ENCODE data around the gene FLT3. TPM values are rescaled to one million over a fixed set of nuclear protein-coding genes. Genes with fewer than 3 reads are reported as not detected.

FLT3 gene
- total and polyA plus RNA-seq, 2 of the 13 experiments (the other 11 are each of a cell fraction or from before 2014, with no cell fraction given): not detected

DNA sequence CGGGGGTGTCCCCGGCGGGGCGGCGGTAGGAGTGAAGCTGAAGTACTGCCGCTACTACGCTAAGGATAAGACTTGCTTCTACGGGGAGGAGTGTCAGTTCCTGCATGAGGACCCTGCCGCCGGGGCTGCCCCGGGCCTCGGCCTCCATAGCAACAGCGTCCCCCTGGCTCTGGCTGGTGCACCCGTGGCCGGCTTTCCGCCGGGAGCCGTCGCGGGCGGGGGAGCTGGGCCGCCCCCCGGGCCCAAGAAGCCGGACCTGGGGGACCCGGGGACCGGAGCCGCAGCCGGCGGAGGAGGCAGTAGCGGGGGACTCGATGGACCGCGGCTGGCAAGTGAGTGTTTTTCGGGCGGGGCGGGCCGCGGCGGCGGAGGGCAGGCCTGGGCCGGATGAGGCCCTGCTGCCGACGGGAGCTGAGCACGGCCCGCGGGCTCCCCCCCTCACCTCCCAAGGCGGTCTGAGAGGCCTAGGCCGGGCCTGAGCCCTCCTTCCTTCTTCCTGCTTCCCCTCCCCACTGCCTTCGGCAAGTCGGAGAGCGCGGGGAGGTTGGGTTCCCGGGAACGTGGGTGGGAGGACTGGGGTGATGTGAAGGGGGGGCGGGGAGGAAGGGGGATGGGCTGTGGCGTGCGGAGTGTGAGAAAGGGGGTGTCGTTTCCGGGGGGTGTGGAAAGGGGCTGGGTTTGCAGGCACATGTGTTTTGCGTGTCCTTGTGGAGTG is 38.5 kb upstream of the FLT3 start (continued):
- 0 out of 2 replicates have a peak, but pooled peaks have one; percentile 11 for TF ChIP-seq TFDP1 (CRISPR knock-in tag; IDR thresholded peaks at IDR 0.05; ENCODE audit: borderline replicate concordance)
- no peak for TF ChIP-seq ZNF354B (CRISPR knock-in tag; IDR thresholded peaks at IDR 0.05)
- TF ChIP-seq, protein P1, sequence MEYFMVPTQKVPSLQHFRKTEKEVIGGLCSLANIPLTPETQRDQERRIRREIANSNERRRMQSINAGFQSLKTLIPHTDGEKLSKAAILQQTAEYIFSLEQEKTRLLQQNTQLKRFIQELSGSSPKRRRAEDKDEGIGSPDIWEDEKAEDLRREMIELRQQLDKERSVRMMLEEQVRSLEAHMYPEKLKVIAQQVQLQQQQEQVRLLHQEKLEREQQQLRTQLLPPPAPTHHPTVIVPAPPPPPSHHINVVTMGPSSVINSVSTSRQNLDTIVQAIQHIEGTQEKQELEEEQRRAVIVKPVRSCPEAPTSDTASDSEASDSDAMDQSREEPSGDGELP (IDR thresholded peaks at IDR 0.05; ENCODE audit: borderline replicate concordance, low read depth): no peak; the same call in 1 of the 2 replicates
- no peak for TF ChIP-seq ETV6 (CRISPR knock-in tag; conservative IDR thresholded peaks at IDR 0.05)
- no peak for TF ChIP-seq RXRA (CRISPR knock-in tag; IDR thresholded peaks at IDR 0.05)
- no peak for TF ChIP-seq MIER3 (CRISPR knock-in tag; IDR thresholded peaks at IDR 0.05; ENCODE audit: borderline replicate concordance)
- no peak for TF ChIP-seq ATAD3A (CRISPR knock-in tag; IDR thresholded peaks at IDR 0.05)
- TF ChIP-seq FOSL1 (CRISPR knock-in tag; IDR thresholded peaks at IDR 0.05; ENCODE audit: borderline replicate concordance): no peak
- no peak for TF ChIP-seq TCF7 (IDR thresholded peaks at IDR 0.05; ENCODE audit: low read depth)
- TF ChIP-seq RFX3 (CRISPR knock-in tag; IDR thresholded peaks at IDR 0.05): no peak
- TF ChIP-seq ZNF180 (CRISPR knock-in tag; IDR thresholded peaks at IDR 0.05; ENCODE audit: borderline replicate concordance, low read depth): no peak
- TF ChIP-seq ZMYM3 (CRISPR knock-in tag; IDR thresholded peaks at IDR 0.05): no peak
- no peak for TF ChIP-seq PHF20 (CRISPR knock-in tag; IDR thresholded peaks at IDR 0.05)
- TF ChIP-seq HES4 (CRISPR knock-in tag; IDR thresholded peaks at IDR 0.05; ENCODE audit: borderline replicate concordance): no peak
- TF ChIP-seq NCOA5 (CRISPR knock-in tag; IDR thresholded peaks at IDR 0.05): no peak
- TF ChIP-seq HDAC1 (CRISPR knock-in tag; IDR thresholded peaks at IDR 0.05): no peak
- TF ChIP-seq ZNF577 (CRISPR knock-in tag; IDR thresholded peaks at IDR 0.05; ENCODE audit: borderline replicate concordance, low read depth): no peak
- TF ChIP-seq PTBP1 (IDR thresholded peaks at IDR 0.05; ENCODE audit: low read depth, low read length, poor library complexity, severe bottlenecking): no peak
- no peak for TF ChIP-seq ZFAT (CRISPR knock-in tag; conservative IDR thresholded peaks at IDR 0.05)
- TF ChIP-seq TCF12 (IDR thresholded peaks at IDR 0.05): no peak
- TF ChIP-seq TCF12 (CRISPR knock-in tag; IDR thresholded peaks at IDR 0.05): no peak
- no peak for TF ChIP-seq ZNF552 (CRISPR knock-in tag; IDR thresholded peaks at IDR 0.05; ENCODE audit: borderline replicate concordance)
- no peak for TF ChIP-seq SRF (IDR thresholded peaks at IDR 0.05; ENCODE audit: low read depth, low read length)
- no peak for TF ChIP-seq MED13 (CRISPR knock-in tag; IDR thresholded peaks at IDR 0.05)
- TF ChIP-seq DNMT1 (CRISPR knock-in tag; IDR thresholded peaks at IDR 0.05): no peak
- TF ChIP-seq ATF7-NPFF (CRISPR knock-in tag; IDR thresholded peaks at IDR 0.05; ENCODE audit: low read depth): no peak; the same call in 1 of the 2 replicates
- no peak for TF ChIP-seq GZF1 (CRISPR knock-in tag; IDR thresholded peaks at IDR 0.05)
- no peak for TF ChIP-seq RELA (CRISPR knock-in tag; IDR thresholded peaks at IDR 0.05)
- TF ChIP-seq ZNF567 (CRISPR knock-in tag; IDR thresholded peaks at IDR 0.05; ENCODE audit: borderline replicate concordance): no peak
- TF ChIP-seq ZNF639 (CRISPR knock-in tag; conservative IDR thresholded peaks at IDR 0.05): no peak
- no peak for TF ChIP-seq TP53 (CRISPR knock-in tag; conservative IDR thresholded peaks at IDR 0.05)
- no peak for TF ChIP-seq KMT2B (CRISPR knock-in tag; IDR thresholded peaks at IDR 0.05)
